NCI-H774 (cell line): Measurements from ENCODE around the gene CPA5.

Source experiments
- DNase-seq: peaks from one replicate; lab custom pipeline; 2025; lab: John Stamatoyannopoulos, UW

CPA5 gene

DNA sequence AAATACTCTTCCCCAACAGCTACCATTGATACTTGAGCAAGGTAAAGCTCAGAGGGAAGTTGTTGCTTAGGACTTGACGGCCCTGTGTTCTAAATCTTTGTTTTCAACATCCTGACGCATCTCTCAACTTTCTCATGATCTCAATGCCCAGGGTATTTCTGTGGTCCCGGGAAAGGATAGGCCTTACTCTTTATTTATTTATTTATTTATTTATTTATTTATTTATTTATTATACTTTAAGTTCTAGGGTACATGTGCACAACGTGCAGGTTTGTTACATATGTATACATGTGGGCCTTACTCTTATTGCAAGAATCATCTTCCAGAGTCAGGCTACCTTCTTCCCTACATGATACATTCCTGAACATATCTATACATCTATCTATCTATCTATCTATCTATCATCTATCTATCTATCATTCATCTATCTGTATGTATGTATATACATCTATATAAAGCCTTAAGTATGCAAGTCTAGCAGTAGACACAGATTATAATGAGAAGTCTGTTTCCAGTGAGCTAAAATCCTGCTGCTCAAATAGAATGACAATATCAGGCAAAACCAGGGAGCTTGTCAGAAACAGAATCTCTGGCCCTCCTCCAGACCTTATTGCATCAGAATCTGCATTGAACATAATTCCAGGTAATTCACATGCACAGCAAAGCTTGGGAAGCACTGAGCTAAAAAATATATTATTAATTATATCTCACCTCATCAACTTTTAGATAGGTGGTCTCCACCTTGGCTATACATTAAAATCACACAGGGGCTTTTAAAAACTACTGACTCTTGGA, 12.2 kb upstream of the CPA5 start:
- no peak for DNase-seq

- no peak for DNase-seq
Measured at GRCh38 chr7:130333832-130334231, 10.8 kb upstream of the CPA5 start.

DNA sequence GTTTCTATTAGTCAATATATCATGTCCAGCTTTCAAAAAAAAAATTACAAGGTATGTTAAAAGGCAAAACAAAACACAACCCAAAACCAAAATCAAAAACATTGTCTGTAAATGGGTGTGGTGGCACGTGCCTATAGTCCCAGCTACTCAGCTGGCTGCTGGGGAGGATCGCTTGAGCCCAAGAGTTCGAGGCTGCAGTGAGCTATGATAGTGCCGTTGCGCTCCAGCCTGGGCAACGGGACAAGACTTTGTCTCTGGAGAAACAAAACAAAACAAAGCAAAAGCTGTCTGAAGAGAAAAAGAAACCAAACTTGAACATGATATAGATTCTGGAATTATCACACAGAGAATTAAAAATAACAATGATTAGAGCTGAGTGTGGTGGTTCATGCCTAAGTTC, 10.3 kb upstream of the CPA5 start:
- DNase-seq = no peak

- no peak for DNase-seq
Measured at GRCh38 chr7:130337410-130337971, 7.1 kb upstream of the CPA5 start.

DNA sequence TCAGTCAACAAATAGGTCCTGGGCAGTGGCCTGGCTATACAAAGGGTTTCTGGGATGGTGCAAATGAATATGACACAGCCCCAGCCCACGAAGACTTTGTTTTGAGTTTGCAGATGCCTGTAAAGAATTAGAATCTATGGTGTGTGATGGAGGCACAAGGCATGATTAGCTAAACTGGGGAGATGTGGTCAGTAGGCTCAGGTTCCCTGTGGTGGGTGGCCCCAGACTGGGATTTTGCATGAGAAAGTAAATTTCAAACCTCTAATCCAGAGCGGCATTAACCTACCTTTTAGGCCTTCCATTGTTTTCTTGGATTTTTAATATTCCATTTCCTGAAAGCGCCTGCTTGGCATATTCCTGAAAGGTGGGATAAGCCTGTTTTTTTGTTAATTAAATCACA, 6.4 kb upstream of the CPA5 start:
- no peak for DNase-seq

- no peak for DNase-seq
Measured at GRCh38 chr7:130341882-130342281, 2.7 kb upstream of the CPA5 start.

DNA sequence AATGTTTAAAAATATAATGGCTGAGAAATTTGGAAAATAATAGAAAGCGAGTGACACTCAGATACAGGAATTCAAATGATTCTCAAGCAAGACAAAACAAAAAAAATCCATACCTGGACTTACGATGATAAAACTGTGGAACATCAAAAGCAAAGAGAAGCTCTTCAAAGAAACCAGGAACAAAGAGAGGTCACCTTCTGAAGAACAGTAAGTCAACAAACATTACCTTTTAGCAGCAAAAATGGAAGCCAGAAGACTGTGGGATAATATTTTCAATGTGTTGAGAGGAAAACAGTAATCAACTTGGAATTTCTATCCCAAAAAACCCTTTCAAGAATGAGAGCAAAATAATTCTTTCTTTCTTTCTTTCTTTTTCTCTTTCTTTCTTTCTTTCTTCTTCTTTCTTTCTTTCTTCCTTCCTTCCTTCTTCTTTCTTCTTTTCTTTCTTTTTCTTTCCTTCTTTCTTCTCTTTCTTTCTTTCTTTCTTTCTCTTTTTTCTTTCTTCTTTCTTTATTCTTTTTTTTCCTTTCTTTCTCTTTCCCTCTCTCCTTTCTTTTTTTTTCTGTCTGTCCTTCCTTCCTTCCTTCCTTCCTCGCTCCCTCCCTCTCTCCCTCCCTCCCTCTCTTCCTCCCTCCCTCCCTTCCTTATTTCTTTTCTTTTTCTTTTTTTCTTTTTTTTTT, 1.8 kb upstream of the CPA5 start:
- no peak for DNase-seq

DNA sequence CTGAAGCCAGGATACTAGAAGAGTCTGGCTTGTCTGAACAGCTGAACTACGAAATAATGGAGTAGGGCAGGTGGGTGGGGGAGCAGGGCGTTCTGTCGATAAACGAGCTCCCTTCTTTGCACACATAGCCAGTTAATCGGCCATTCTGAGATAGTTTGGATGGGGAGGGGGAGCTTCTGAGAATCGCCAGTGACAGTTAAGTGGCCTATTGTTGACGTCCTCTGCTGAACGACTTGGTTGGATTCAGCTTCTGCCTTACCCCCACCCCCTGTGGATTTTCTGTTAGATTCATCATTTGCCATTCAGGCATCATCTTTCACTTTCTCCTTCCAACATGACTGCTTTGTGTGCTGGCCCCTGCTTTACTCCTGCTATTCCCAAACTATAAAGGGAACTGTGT, 520 bp downstream of the CPA5 start:
- no peak for DNase-seq

- no peak for DNase-seq
Measured at GRCh38 chr7:130345725-130346124, 1.1 kb downstream of the CPA5 start.

DNA sequence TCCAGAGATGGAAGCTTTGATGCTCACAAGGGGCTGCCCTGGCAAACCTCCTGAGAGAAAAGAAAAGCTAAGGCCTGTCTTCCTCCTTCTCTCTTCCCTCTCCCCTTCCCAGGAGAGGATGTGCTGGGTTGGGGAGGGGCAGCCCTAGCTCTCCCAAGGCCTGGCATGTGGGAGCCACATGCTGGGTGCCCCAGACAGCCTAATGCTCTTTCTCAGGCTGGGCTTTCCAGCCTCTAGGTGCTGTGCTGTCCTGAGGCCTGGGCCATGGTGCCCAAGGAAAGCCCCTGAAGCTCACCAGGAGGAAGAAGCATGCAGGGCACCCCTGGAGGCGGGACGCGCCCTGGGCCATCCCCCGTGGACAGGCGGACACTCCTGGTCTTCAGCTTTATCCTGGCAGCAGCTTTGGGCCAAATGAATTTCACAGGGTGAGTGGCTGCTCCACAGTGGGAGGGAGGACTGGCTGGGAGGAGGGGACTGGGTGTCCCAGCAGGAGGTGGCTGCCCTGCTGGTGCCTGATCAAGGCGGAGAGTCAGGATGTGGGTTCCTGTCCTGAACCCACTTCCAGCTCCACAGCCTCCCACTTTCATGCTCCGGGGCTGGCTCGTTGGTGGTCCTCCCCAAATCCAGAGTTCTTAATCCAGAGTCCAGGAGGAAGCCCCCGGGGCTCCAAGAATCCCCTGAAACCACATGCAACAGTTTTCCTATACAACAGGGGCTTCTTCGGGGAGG, 1.7 kb downstream of the CPA5 start:
- no peak for DNase-seq

GRCh38 chr7:130346941-130347340, 2.3 kb downstream of the CPA5 start:
- DNase-seq = no peak

DNA sequence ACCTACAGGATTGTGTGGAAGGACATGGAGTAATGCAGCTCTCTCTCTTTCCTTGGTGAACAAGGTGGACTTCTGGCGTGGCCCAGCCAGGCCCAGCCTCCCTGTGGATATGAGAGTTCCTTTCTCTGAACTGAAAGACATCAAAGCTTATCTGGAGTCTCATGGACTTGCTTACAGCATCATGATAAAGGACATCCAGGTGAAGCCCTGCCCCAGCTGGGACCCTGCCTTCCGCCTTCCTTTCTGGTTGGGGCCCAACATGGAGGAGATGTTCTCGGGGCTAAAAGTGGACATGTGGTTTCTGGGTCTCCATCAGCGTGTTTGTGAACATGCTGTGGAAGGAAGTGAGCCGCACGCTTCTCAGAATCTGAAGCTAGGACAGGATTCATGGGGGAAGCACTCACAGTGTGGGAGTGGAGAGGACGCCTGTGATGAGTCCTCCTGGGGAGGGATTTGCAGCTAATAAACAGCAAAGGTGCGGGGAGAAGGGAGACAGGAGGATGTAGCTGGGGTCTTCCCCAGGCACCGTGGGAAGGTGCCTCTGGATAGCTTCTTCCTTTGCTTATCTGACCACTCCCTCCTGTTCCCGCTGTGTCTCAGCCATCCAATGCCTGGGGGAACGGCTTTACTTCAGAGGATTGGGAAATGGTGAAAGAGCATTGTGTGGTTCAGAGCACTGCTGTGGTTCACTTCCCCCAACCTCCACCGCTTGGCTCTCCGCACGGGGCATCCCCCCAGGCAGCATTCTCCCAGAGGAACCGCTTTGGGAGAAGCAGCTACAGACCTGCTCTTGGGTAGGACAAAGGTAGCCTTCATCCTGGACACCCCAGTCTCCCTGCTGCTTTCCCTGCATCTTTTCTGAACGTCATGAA, 5.5 kb downstream of the CPA5 start:
- DNase-seq = no peak

- DNase-seq = no peak
Measured at GRCh38 chr7:130350945-130351790, 6.6 kb downstream of the CPA5 start.

- no peak for DNase-seq
Measured at GRCh38 chr7:130351791-130352090, 7.1 kb downstream of the CPA5 start.

DNA sequence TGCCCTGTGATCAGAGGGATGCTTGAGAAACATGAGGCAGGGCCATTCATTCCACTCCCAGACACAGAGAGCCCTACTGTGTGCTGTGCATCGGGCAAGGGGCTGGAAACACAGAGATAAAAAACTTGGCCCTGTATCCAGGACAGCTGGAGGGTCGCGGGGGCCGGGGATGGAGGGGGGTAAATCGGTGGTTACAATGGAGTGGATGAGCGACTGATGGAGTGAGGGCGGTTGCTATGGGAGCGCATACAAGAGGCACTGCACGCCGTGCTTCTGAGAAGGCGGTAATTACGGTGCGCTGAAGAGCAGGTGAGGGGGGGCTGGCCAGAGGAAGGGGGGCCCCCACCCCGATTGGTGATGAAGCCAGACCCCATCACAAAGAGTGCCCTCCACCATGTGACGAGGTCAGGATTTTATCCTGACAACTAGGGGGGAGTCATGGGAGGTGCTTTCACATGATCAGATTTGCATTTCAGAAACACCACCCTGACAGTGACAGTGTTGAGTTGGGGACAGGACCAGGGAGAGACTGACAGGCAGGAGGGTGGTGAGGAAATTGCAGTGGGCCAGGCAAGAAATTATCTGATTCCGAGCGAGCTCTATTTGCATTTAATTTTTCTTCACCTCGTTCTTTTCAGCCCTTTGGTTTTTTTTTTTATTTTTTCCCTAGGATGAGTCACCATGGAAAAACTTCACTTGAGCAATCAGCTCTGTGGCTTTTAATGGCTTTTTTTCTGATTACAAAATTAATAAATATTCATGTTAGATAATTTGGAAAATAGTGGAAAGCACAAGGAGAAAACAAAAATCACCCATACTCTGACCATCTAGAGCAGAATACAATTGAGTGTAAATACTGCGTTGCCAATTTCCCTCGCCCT, 7.8 kb downstream of the CPA5 start:
- DNase-seq = peak; percentile 76

DNA sequence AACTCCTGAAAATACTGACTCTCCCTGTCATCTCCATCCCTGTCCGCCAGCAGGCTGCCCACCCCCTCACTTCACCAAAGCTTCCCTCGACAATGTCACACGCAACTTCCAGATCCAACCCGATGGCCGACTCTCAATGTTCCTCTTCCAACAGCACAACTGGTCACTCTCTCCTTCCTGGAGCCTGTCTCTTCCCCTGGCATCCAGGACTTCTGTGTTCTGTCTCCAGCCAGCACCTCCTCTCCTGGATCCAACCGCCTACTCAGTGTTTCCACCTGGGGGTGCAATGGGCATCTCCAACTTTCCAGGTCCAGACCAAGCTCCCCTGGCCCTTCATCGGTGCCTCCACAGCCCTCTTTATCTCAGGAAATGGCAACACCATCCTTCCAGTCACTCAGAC, 8.6 kb downstream of the CPA5 start:
- DNase-seq = no peak

GRCh38 chr7:130356121-130356875, 11.7 kb downstream of the CPA5 start:
- no peak for DNase-seq

GRCh38 chr7:130356876-130357611, 12.4 kb downstream of the CPA5 start:
- peak; percentile 41 for DNase-seq

- DNase-seq = no peak
Measured at GRCh38 chr7:130358471-130358870, 13.9 kb downstream of the CPA5 start.
